ENCODE results near the gene PALM2AKAP2.
A peak's percentile ranks its signal among the peaks of the same experiment; 100 is the strongest.

PALM2AKAP2 gene

GRCh38 chr9:109770101-109770500 lies 9.9 kb upstream of the PALM2AKAP2 start:
- no peak for TF ChIP-seq TARDBP (IDR thresholded peaks at IDR 0.05)
- TF ChIP-seq FOXM1 (IDR thresholded peaks at IDR 0.05; ENCODE audit: borderline replicate concordance), result no peak
- no peak for TF ChIP-seq LEF1 (IDR thresholded peaks at IDR 0.05; ENCODE audit: borderline replicate concordance)
- TF ChIP-seq PKNOX1 (IDR thresholded peaks at IDR 0.05), result no peak
- TF ChIP-seq L3MBTL2 (conservative IDR thresholded peaks at IDR 0.05), result no peak
- TF ChIP-seq CTBP1 (IDR thresholded peaks at IDR 0.05; ENCODE audit: borderline replicate concordance), result no peak
- TF ChIP-seq FOXA1 (IDR thresholded peaks at IDR 0.05), result no peak
- TF ChIP-seq FOXK2 (IDR thresholded peaks at IDR 0.05), result no peak
- TF ChIP-seq ARNT (IDR thresholded peaks at IDR 0.05), result no peak
- no peak for TF ChIP-seq HDGF (IDR thresholded peaks at IDR 0.05; ENCODE audit: borderline replicate concordance)
- TF ChIP-seq NFRKB (IDR thresholded peaks at IDR 0.05), result no peak
- no peak for TF ChIP-seq SUZ12 (IDR thresholded peaks at IDR 0.05)
- TF ChIP-seq ELF4 (IDR thresholded peaks at IDR 0.05), result no peak
- TF ChIP-seq ZNF384 (IDR thresholded peaks at IDR 0.05), result no peak
- TF ChIP-seq SP1 (IDR thresholded peaks at IDR 0.05), result no peak
- TF ChIP-seq BHLHE40 (IDR thresholded peaks at IDR 0.05; ENCODE audit: borderline replicate concordance), result no peak
- ChIA-PET POLR2A (interaction anchor here (2.0 kb wide), 1 partner anchor 12 kb away, joined by 6 read pairs; no protein-coding TSS in a partner anchor), CTCF (no interaction called here)
- no peak for DNase-seq (ENCODE audit: extremely low spot score)

GRCh38 chr9:109771087-109771486 lies 8.9 kb upstream of the PALM2AKAP2 start:
- TF ChIP-seq ELF4 (IDR thresholded peaks at IDR 0.05), result no peak
- no peak for TF ChIP-seq BHLHE40 (IDR thresholded peaks at IDR 0.05; ENCODE audit: borderline replicate concordance)
- TF ChIP-seq CTBP1 (IDR thresholded peaks at IDR 0.05; ENCODE audit: borderline replicate concordance), result no peak
- TF ChIP-seq LEF1 (IDR thresholded peaks at IDR 0.05; ENCODE audit: borderline replicate concordance), result no peak
- CTCF ChIA-PET, result interaction anchor here (0.6 kb wide), 1 partner anchor 357 kb away, joined by 3 read pairs; no protein-coding TSS in a partner anchor
- DNase-seq (ENCODE audit: extremely low spot score), result no peak
- POLR2A ChIA-PET, result interaction anchor here (0.8 to 2.0 kb wide), 2 partner anchors 9 to 11 kb away, joined by 3 to 6 read pairs; partner anchors contain the start of gene PALM2AKAP2

GRCh38 chr9:109771796-109772531 lies 8.0 kb upstream of the PALM2AKAP2 start:
- ChIA-PET CTCF (interaction anchor here (0.6 kb wide), 1 partner anchor 356 kb away, joined by 3 read pairs; no protein-coding TSS in a partner anchor), POLR2A (no interaction called here)

GRCh38 chr9:109775516-109775915 lies 4.5 kb upstream of the PALM2AKAP2 start:
- no peak for DNase-seq (ENCODE audit: extremely low spot score)
- CTCF ChIA-PET, result no interaction called here
- TF ChIP-seq BHLHE40 (IDR thresholded peaks at IDR 0.05; ENCODE audit: borderline replicate concordance) (no peak), PKNOX1 (IDR thresholded peaks at IDR 0.05) (no peak), HDGF (IDR thresholded peaks at IDR 0.05; ENCODE audit: borderline replicate concordance) (no peak), ELF4 (IDR thresholded peaks at IDR 0.05) (no peak), CTBP1 (IDR thresholded peaks at IDR 0.05; ENCODE audit: borderline replicate concordance) (no peak), SUZ12 (IDR thresholded peaks at IDR 0.05) (no peak), FOXK2 (IDR thresholded peaks at IDR 0.05) (no peak), ZNF384 (IDR thresholded peaks at IDR 0.05) (no peak), NFRKB (IDR thresholded peaks at IDR 0.05) (no peak), ARNT (IDR thresholded peaks at IDR 0.05) (no peak), LEF1 (IDR thresholded peaks at IDR 0.05; ENCODE audit: borderline replicate concordance) (no peak), TARDBP (IDR thresholded peaks at IDR 0.05) (no peak), L3MBTL2 (conservative IDR thresholded peaks at IDR 0.05) (no peak), FOXM1 (IDR thresholded peaks at IDR 0.05; ENCODE audit: borderline replicate concordance) (no peak), SP1 (IDR thresholded peaks at IDR 0.05) (no peak), FOXA1 (IDR thresholded peaks at IDR 0.05) (no peak)
- POLR2A ChIA-PET, result no interaction called here

More at GRCh38 chr9:109771796-109772531, 8.0 kb upstream of the PALM2AKAP2 start:
- no peak for DNase-seq (ENCODE audit: extremely low spot score)
- TF ChIP-seq SP1 (IDR thresholded peaks at IDR 0.05), result no peak
- no peak for TF ChIP-seq NFRKB (IDR thresholded peaks at IDR 0.05)
- TF ChIP-seq BHLHE40 (IDR thresholded peaks at IDR 0.05; ENCODE audit: borderline replicate concordance), result no peak
- no peak for TF ChIP-seq FOXA1 (IDR thresholded peaks at IDR 0.05)
- TF ChIP-seq FOXM1 (IDR thresholded peaks at IDR 0.05; ENCODE audit: borderline replicate concordance), result no peak
- no peak for TF ChIP-seq CTBP1 (IDR thresholded peaks at IDR 0.05; ENCODE audit: borderline replicate concordance)
- TF ChIP-seq ARNT (IDR thresholded peaks at IDR 0.05), result no peak
- TF ChIP-seq ELF4 (IDR thresholded peaks at IDR 0.05), result no peak
- TF ChIP-seq FOXK2 (IDR thresholded peaks at IDR 0.05), result no peak
- TF ChIP-seq LEF1 (IDR thresholded peaks at IDR 0.05; ENCODE audit: borderline replicate concordance), result no peak
- no peak for TF ChIP-seq SUZ12 (IDR thresholded peaks at IDR 0.05)
- TF ChIP-seq ZNF384 (IDR thresholded peaks at IDR 0.05), result no peak
- no peak for TF ChIP-seq HDGF (IDR thresholded peaks at IDR 0.05; ENCODE audit: borderline replicate concordance)
- no peak for TF ChIP-seq PKNOX1 (IDR thresholded peaks at IDR 0.05)

GRCh38 chr9:109776391-109776790 lies 3.6 kb upstream of the PALM2AKAP2 start:
- no peak for TF ChIP-seq ZNF384 (IDR thresholded peaks at IDR 0.05)
- POLR2A ChIA-PET, result no interaction called here
- no peak for DNase-seq (ENCODE audit: extremely low spot score)
- CTCF ChIA-PET, result no interaction called here

- POLR2A ChIA-PET, result interaction anchor here (1.1 kb wide), 1 partner anchor 38 kb away, joined by 3 read pairs; no protein-coding TSS in a partner anchor
- CTCF ChIA-PET, result interaction anchor here (1.1 kb wide), 1 partner anchor 36 kb away, joined by 3 read pairs; no protein-coding TSS in a partner anchor
- peak; percentile 11 for DNase-seq (ENCODE audit: extremely low spot score)
- TF ChIP-seq FOXA1 (IDR thresholded peaks at IDR 0.05) (no peak), ARNT (IDR thresholded peaks at IDR 0.05) (no peak), LEF1 (IDR thresholded peaks at IDR 0.05; ENCODE audit: borderline replicate concordance) (no peak), SUZ12 (IDR thresholded peaks at IDR 0.05) (no peak), FOXK2 (IDR thresholded peaks at IDR 0.05) (no peak), HDGF (IDR thresholded peaks at IDR 0.05; ENCODE audit: borderline replicate concordance) (no peak)
These were observed 545 bp downstream of the PALM2AKAP2 start for GRCh38 chr9:109780453-109781033.
